Measurements from ENCODE around the gene KCTD15. TPM values are rescaled to one million over a fixed set of nuclear protein-coding genes. Genes with fewer than 3 reads are reported as not detected.

Gene KCTD15
- total RNA-seq, 4 donors from 2014 or later: 153 to 189 (median 171) TPM

DNA sequence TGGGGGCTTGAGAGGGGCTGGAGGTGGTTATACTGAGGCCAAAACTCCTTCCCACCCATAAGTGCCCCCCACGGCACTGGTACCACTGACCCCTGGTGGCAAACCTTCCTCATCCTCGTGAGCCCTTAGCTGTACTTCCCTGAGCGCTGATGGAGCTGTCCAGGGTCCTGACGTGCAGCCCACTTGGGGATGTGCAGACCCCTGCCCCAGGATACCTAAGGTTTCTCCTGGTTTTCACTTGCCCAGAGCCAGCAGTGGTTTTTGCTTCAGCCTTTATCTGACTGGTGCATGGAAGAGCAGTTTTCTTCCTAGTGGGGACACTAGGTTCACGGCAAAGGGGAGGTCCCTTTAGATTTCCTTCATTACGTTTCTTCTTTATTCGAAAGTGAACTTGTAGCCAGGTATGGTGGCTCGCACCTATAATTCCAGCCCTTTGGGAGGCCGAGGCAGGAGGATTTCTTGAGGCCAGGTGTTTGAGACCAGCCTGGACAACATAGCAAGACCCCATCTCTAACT, 28.7 kb upstream of the KCTD15 start:
- no peaks in the 10 kb centered on the region for H3K9me3 ChIP-seq
- no peak overlapping the region for H3K4me3 ChIP-seq
- H3K27me3 ChIP-seq: peaks cover 47% of the 10 kb centered on the region
- H3K36me3 ChIP-seq: no peaks in the 10 kb centered on the region
- DNase-seq (ENCODE audit: low spot score in 2 of 2): no peak
- TF ChIP-seq EP300 (IDR thresholded peaks at IDR 0.05) (no peak), POLR2AphosphoS5 (IDR thresholded peaks at IDR 0.05) (no peak), POLR2A (IDR thresholded peaks at IDR 0.05) (no peak)
- TF ChIP-seq, protein P1, sequence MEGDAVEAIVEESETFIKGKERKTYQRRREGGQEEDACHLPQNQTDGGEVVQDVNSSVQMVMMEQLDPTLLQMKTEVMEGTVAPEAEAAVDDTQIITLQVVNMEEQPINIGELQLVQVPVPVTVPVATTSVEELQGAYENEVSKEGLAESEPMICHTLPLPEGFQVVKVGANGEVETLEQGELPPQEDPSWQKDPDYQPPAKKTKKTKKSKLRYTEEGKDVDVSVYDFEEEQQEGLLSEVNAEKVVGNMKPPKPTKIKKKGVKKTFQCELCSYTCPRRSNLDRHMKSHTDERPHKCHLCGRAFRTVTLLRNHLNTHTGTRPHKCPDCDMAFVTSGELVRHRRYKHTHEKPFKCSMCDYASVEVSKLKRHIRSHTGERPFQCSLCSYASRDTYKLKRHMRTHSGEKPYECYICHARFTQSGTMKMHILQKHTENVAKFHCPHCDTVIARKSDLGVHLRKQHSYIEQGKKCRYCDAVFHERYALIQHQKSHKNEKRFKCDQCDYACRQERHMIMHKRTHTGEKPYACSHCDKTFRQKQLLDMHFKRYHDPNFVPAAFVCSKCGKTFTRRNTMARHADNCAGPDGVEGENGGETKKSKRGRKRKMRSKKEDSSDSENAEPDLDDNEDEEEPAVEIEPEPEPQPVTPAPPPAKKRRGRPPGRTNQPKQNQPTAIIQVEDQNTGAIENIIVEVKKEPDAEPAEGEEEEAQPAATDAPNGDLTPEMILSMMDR (IDR thresholded peaks at IDR 0.05): no peak
- WGBS: 59% methylated on average over 6 of the region's 9 CpGs
- H3K27ac ChIP-seq: no peak overlapping the region
- no peaks in the 10 kb centered on the region for H3K4me1 ChIP-seq

DNA sequence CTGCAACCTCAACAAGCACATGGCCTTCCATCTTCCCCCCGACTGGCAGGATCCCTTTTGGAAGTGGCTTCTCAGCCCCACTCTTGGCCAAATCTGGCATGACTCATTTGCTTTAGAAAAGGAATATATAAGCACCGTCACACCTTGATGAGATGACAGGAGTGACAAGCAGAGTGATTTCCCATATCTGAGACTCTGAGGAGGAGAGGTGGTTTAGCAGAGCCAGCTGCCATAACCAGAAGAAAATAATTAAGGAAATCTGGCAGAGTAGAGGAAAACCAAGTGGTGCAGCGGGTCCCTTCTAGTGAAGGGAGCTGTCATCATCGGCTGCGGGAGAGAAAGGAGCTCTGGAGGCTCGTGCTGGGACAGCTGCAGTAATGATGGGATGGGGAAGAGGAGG, 27.5 kb upstream of the KCTD15 start:
- 47% methylated on average over 6 of the region's 6 CpGs for WGBS
- H3K27me3 ChIP-seq: peaks cover 43% of the 10 kb centered on the region
- TF ChIP-seq, protein P1 (IDR thresholded peaks at IDR 0.05): no peak
- TF ChIP-seq POLR2AphosphoS5 (IDR thresholded peaks at IDR 0.05) (no peak), POLR2A (IDR thresholded peaks at IDR 0.05) (no peak), EP300 (IDR thresholded peaks at IDR 0.05) (no peak)

DNA sequence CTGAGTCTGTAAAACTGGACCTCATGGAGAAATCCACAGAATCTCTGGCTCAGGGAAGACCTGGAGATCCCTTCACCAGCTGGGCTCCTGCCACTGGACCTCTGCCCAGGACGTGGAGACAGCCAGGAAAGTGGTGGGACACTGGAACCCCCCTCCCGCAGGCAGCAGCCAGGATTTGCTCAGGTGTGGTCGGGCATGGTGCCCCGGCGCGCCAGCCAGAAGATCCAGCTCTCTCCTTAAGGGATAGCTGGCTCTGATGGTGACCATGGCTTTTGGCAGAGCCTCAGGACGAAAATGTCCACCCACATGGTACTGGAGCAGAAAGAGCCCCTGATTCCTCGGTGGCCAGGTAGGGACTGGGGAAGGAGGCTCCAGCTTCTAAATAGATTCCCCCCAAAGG, 26.6 kb upstream of the KCTD15 start:
- Histone ChIP-seq H3K4me1 (no peaks in the 10 kb centered on the region), H3K27ac (no peak overlapping the region), H3K36me3 (no peaks in the 10 kb centered on the region), H3K27me3 (peaks cover 45% of the 10 kb centered on the region), H3K9me3 (no peaks in the 10 kb centered on the region), H3K4me3 (no peak overlapping the region)
- TF ChIP-seq, protein P1 (IDR thresholded peaks at IDR 0.05): no peak
- no peak for TF ChIP-seq EP300 (IDR thresholded peaks at IDR 0.05)
- no peak for TF ChIP-seq POLR2A (IDR thresholded peaks at IDR 0.05)
- TF ChIP-seq POLR2AphosphoS5 (IDR thresholded peaks at IDR 0.05): no peak
- WGBS: 60% methylated on average over 3 of the region's 8 CpGs
- DNase-seq (ENCODE audit: low spot score in 2 of 2): no peak

More for the DNA sequence above, 27.5 kb upstream of the KCTD15 start:
- Histone ChIP-seq H3K9me3 (no peaks in the 10 kb centered on the region), H3K4me3 (no peak overlapping the region), H3K27ac (no peak overlapping the region), H3K4me1 (no peaks in the 10 kb centered on the region), H3K36me3 (no peaks in the 10 kb centered on the region)
- DNase-seq (ENCODE audit: low spot score in 2 of 2): no peak

DNA sequence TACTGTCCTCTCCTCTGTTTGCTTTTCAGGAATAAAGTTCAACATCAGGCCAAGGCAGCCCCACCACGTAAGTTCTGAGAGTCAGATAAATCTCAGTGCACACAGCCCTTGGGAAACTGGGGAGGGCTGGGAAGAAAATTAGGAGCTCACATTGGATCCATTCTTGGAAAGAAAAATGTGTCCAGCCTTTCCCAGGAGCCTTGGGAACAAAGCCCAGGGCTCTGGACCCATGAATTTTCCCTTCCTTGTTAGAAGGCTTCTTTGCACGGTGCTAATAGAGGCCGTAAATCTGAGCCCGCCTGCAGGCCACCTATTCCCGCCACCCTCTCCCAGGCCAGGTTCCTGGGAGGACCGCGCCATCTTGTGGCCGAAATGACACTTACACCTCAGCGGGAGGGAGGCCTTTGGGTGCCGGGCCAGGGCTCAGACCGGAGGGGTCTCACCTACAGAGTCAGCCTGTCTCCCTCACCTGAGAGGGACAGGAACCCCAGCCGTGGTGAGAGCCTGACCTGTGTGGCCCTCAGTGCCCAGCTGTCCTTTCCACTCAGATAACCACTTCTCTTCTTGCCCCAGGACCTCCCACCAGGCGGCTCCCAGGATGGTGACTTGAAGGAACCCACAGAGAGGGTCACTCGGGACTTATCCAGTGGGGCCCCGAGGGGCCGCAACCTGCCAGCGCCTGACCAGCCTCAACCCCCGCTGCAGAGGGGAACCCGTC, 25.1 kb upstream of the KCTD15 start:
- Histone ChIP-seq H3K9me3 (no peaks in the 10 kb centered on the region), H3K36me3 (no peaks in the 10 kb centered on the region), H3K4me3 (no peak overlapping the region), H3K27ac (no peak overlapping the region), H3K4me1 (no peaks in the 10 kb centered on the region), H3K27me3 (peaks cover 40% of the 10 kb centered on the region)
- no peak for DNase-seq (ENCODE audit: low spot score in 2 of 2)
- TF ChIP-seq POLR2A (IDR thresholded peaks at IDR 0.05): no peak
- TF ChIP-seq, protein P1 (IDR thresholded peaks at IDR 0.05): peak; percentile 63 to 79
- WGBS: 30% methylated on average over 17 of the region's 19 CpGs

DNA sequence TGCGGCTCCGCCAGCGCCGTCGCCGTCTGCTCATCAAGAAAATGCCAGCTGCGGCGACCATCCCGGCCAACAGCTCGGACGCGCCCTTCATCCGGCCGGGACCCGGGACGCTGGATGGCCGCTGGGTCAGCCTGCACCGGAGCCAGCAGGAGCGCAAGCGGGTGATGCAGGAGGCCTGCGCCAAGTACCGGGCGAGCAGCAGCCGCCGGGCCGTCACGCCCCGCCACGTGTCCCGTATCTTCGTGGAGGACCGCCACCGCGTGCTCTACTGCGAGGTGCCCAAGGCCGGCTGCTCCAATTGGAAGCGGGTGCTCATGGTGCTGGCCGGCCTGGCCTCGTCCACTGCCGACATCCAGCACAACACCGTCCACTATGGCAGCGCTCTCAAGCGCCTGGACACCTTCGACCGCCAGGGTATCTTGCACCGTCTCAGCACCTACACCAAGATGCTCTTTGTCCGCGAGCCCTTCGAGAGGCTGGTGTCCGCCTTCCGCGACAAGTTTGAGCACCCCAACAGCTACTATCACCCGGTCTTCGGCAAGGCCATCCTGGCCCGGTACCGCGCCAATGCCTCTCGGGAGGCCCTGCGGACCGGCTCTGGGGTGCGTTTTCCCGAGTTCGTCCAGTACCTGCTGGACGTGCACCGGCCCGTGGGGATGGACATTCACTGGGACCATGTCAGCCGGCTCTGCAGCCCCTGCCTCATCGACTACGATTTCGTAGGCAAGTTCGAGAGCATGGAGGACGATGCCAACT, 24.4 kb upstream of the KCTD15 start:
- no peaks in the 10 kb centered on the region for H3K9me3 ChIP-seq
- H3K36me3 ChIP-seq: no peaks in the 10 kb centered on the region
- no peaks in the 10 kb centered on the region for H3K4me1 ChIP-seq
- no peak overlapping the region for H3K27ac ChIP-seq
- 95% methylated on average over 44 of the region's 72 CpGs for WGBS
- no peak for DNase-seq (ENCODE audit: low spot score in 2 of 2)
- no peak overlapping the region for H3K4me3 ChIP-seq
- H3K27me3 ChIP-seq: peaks cover 39% of the 10 kb centered on the region
- TF ChIP-seq POLR2A (IDR thresholded peaks at IDR 0.05): no peak
- no peak for TF ChIP-seq EP300 (IDR thresholded peaks at IDR 0.05)
- no peak for TF ChIP-seq POLR2AphosphoS5 (IDR thresholded peaks at IDR 0.05)
- TF ChIP-seq, protein P1 (IDR thresholded peaks at IDR 0.05): no peak
